Ascending aorta (tissue), 2 donors: ENCODE results near the gene ASIC4. TPM values are rescaled to one million over a fixed set of nuclear protein-coding genes. Genes with fewer than 3 reads are reported as not detected.

Experiments
- DNase-seq, 2 donors: peaks; one replicate each; pipeline ENCODE4 v3.0.0-alpha.2; 2019; ENCODE audit warnings: low spot score in 2 of 2
- H3K27ac ChIP-seq, 2 donors: fragments of 200-600 bp; sonication (generic); one replicate each; pipeline ENCODE4 v1.5.1; 2016 to 2017; ENCODE audit warnings: mild to moderate bottlenecking in 1 of 2
- H3K27me3 ChIP-seq: fragments of 200-600 bp; sonication (generic); one replicate; pipeline ENCODE4 v1.5.1; 2017
- H3K36me3 ChIP-seq, 2 donors: fragments of 200-600 bp; sonication (generic); one replicate each; pipeline ENCODE4 v1.5.1; 2016
- H3K4me1 ChIP-seq, 2 donors: fragments of 200-600 bp; sonication (generic); one replicate each; pipeline ENCODE4 v1.5.1; 2016 to 2017; ENCODE audit warnings: mild to moderate bottlenecking in 1 of 2
- H3K4me3 ChIP-seq, 2 donors: fragments of 200-600 bp; sonication (generic); one replicate each; pipeline ENCODE4 v1.5.1; 2016 to 2017; ENCODE audit warnings: mild to moderate bottlenecking in 1 of 2
- H3K9me3 ChIP-seq, 2 donors: fragments of 200-600 bp; sonication (generic); one replicate each; pipeline ENCODE4 v1.5.1; 2016
- intact Hi-C: fragments of 100-400 bp; cut with DNase I; formaldehyde crosslinking; loops from one replicate; pipeline ENCODE4 v1.15.1; 2023
- total RNA-seq: library from RNA; depleted of rRNA; stranded (reverse); fragments of >200 nt; gene quantifications from one replicate; pipeline ENCODE4 v1.1.0, GENCODE V29; 2016
- TF ChIP-seq, protein P1 (sequence below), 3 experiments: fragments of 200-600 bp in 2 of 3; fragments of 450-650 bp in 1 of 3; sonication (generic) in 2 of 3; IDR thresholded peaks; one replicate each; pipeline ENCODE4 v1.5.1; 2016 to 2019; ENCODE audit warnings: antibody characterized with exemption in 3 of 3, mild to moderate bottlenecking in 1 of 3, moderate library complexity in 1 of 3

The ASIC4 gene
- total RNA-seq, 1 donor from 2014 or later = not detected

DNA sequence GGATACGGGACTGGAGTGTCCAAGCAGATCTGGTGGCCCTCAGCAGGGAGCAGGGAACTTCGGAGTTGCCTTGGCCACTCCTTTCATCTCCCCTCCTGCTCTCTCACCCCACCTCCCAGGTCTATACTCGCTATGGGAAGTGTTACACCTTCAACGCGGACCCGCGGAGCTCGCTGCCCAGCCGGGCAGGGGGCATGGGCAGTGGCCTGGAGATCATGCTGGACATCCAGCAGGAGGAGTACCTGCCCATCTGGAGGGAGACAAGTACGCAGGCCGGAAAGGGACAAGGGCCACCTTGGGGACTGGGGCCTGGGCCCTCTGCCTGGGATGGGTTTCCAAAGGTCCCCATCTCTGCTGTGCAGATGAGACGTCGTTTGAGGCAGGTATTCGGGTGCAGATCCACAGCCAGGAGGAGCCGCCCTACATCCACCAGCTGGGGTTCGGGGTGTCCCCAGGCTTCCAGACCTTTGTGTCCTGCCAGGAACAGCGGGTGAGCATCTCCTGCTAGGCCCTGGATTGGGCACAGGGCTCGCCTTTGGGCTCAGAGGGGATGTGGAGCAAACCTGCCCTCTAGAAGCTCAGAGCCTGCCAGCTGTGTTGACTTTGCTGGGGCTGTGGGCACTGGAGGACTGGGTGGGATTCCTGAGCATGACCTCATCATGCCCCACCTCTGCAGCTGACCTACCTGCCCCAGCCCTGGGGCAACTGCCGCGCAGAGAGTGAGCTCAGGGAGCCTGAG is 17.5 kb downstream of the ASIC4 start:
- H3K27ac ChIP-seq = no peak overlapping the region
- no peaks in the 10 kb centered on the region for H3K9me3 ChIP-seq
- TF ChIP-seq, protein P1, sequence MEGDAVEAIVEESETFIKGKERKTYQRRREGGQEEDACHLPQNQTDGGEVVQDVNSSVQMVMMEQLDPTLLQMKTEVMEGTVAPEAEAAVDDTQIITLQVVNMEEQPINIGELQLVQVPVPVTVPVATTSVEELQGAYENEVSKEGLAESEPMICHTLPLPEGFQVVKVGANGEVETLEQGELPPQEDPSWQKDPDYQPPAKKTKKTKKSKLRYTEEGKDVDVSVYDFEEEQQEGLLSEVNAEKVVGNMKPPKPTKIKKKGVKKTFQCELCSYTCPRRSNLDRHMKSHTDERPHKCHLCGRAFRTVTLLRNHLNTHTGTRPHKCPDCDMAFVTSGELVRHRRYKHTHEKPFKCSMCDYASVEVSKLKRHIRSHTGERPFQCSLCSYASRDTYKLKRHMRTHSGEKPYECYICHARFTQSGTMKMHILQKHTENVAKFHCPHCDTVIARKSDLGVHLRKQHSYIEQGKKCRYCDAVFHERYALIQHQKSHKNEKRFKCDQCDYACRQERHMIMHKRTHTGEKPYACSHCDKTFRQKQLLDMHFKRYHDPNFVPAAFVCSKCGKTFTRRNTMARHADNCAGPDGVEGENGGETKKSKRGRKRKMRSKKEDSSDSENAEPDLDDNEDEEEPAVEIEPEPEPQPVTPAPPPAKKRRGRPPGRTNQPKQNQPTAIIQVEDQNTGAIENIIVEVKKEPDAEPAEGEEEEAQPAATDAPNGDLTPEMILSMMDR (IDR thresholded peaks at IDR 0.05) = no peak
- no peaks in the 10 kb centered on the region for H3K4me1 ChIP-seq
- H3K36me3 ChIP-seq = no peaks in the 10 kb centered on the region
- H3K27me3 ChIP-seq = no peaks in the 10 kb centered on the region
- intact Hi-C loops = loop anchor here (10.0 kb wide), 1 partner anchor 237 kb away; no protein-coding TSS in a partner anchor
- no peak overlapping the region for H3K4me3 ChIP-seq
- no peak for DNase-seq

DNA sequence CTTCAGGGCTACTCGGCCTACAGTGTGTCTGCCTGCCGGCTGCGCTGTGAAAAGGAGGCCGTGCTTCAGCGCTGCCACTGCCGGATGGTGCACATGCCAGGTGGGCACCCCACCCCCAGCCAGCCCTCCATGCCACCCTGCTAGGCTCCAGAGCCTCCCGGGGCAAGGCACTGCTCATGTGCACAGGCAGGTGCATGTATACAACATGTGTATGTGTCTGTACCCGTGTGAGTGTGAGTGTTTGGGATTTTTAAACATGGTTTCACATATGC is 18.0 kb downstream of the ASIC4 start:
- Histone ChIP-seq H3K36me3 (no peaks in the 10 kb centered on the region), H3K27me3 (no peaks in the 10 kb centered on the region), H3K4me3 (no peak overlapping the region), H3K4me1 (no peaks in the 10 kb centered on the region), H3K9me3 (no peaks in the 10 kb centered on the region), H3K27ac (no peak overlapping the region)
- DNase-seq = no peak
- intact Hi-C loops = loop anchor here (10.0 kb wide), 1 partner anchor 238 kb away; no protein-coding TSS in a partner anchor
- TF ChIP-seq, protein P1 (IDR thresholded peaks at IDR 0.05) = no peak

DNA sequence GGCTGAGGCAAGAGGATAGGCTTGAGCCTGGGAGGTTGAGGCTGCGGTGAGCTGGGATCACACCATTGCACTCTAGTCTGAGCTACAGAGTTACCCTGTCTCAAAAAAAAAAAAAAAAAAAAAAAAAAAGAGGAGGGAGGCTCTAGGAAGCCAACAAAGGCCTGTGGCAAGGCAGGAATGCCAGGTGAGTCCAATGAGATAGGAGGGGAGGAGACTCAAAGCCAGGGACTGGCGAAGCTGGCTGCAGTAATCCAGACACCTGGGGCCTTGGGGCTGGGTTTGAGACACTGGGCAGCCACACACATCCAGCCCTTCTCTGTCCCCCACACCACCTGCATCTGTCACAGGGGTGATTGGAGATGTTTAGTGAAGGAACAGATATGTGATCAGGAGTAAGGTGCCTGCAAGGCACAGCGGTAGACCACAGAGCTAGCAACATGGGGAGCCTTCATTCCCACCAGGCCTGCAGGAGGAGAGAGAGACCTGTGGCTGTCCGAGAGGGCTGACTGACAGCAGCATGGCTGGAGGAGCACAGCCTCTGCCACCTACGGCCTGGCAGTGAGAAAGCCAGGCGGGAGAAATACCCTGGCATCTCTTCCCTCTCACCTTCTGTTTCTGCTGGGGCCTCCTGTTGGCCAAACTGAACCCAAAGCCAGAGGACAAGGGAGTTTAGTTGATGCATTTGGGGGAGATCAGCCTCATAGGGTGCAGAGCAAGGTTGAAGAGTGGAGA is 19.8 kb downstream of the ASIC4 start:
- TF ChIP-seq, protein P1 (IDR thresholded peaks at IDR 0.05) = no peak
- intact Hi-C loops = loop anchor here (10.0 kb wide), 1 partner anchor 239 kb away; no protein-coding TSS in a partner anchor
- no peaks in the 10 kb centered on the region for H3K4me1 ChIP-seq
- no peaks in the 10 kb centered on the region for H3K9me3 ChIP-seq
- no peak for DNase-seq
- H3K27ac ChIP-seq = no peak overlapping the region
- H3K36me3 ChIP-seq = peaks cover 3 to 10% of the 10 kb centered on the region in 2 donors
- H3K27me3 ChIP-seq = no peaks in the 10 kb centered on the region
- H3K4me3 ChIP-seq = no peak overlapping the region

DNA sequence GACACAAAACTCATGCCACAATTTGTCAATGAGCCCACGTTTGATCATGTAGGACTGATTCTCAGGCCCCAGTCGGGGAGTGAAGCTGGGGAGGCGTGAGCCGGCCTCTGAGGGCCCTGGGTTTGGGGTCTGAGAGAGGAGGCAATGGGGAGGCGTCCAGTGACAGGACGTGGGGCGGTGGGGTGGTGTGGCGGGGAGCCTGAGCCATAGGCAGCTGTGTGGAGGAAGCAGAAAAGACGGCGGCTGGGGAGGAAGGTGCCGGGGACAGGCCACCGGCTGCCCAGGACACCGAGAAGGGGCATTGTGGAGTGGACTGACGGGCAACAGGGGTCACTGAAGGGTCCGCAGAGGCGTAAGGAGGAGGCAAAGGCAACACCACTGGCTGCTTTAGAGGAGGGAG is 22.1 kb downstream of the ASIC4 start:
- Histone ChIP-seq H3K27ac (no peak overlapping the region), H3K4me3 (no peak overlapping the region), H3K9me3 (no peaks in the 10 kb centered on the region), H3K4me1 (peaks cover under 1 to 2% of the 10 kb centered on the region in 2 donors), H3K27me3 (no peaks in the 10 kb centered on the region), H3K36me3 (peaks cover 25 to 33% of the 10 kb centered on the region in 2 donors)
- no peak for DNase-seq
- TF ChIP-seq, protein P1 (IDR thresholded peaks at IDR 0.05) = no peak
- intact Hi-C loops = loop anchor here (10.0 kb wide), 1 partner anchor 242 kb away; no protein-coding TSS in a partner anchor

DNA sequence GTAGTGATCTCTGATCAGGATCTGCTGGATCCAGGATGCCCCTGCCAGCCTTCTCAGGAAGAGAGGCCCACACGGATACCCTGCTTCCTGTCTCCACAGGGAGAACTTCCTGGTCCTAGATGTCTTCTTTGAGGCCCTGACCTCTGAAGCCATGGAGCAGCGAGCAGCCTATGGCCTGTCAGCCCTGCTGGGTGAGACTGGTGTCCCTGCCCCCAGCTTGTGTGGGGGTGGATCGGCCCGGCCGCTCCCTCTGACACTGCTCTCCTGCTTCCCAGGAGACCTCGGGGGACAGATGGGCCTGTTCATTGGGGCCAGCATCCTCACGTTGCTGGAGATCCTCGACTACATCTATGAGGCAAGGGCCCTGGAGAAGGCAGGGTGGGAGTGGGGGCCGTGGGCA is 22.7 kb downstream of the ASIC4 start:
- TF ChIP-seq, protein P1 (IDR thresholded peaks at IDR 0.05) = no peak
- Histone ChIP-seq H3K9me3 (no peaks in the 10 kb centered on the region), H3K4me1 (peaks cover 6 to 7% of the 10 kb centered on the region in 2 donors), H3K27me3 (no peaks in the 10 kb centered on the region), H3K27ac (no peak overlapping the region), H3K36me3 (peaks cover 26 to 36% of the 10 kb centered on the region in 2 donors), H3K4me3 (no peak overlapping the region)
- intact Hi-C loops = loop anchor here (10.0 kb wide), 1 partner anchor 242 kb away; no protein-coding TSS in a partner anchor
- DNase-seq = no peak
